GM18909 (cell line): ENCODE measurements around the gene FCF1.

Source experiments
- ATAC-seq: cut with Tn5 transposase; IDR thresholded peaks from one replicate; pipeline ENCODE4 v1.9.1; 2021; ENCODE audit warnings: mild to moderate bottlenecking; ENCODE audit not compliant: unreplicated experiment, poor library complexity

FCF1 gene, protein sequence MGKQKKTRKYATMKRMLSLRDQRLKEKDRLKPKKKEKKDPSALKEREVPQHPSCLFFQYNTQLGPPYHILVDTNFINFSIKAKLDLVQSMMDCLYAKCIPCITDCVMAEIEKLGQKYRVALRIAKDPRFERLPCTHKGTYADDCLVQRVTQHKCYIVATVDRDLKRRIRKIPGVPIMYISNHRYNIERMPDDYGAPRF

DNA sequence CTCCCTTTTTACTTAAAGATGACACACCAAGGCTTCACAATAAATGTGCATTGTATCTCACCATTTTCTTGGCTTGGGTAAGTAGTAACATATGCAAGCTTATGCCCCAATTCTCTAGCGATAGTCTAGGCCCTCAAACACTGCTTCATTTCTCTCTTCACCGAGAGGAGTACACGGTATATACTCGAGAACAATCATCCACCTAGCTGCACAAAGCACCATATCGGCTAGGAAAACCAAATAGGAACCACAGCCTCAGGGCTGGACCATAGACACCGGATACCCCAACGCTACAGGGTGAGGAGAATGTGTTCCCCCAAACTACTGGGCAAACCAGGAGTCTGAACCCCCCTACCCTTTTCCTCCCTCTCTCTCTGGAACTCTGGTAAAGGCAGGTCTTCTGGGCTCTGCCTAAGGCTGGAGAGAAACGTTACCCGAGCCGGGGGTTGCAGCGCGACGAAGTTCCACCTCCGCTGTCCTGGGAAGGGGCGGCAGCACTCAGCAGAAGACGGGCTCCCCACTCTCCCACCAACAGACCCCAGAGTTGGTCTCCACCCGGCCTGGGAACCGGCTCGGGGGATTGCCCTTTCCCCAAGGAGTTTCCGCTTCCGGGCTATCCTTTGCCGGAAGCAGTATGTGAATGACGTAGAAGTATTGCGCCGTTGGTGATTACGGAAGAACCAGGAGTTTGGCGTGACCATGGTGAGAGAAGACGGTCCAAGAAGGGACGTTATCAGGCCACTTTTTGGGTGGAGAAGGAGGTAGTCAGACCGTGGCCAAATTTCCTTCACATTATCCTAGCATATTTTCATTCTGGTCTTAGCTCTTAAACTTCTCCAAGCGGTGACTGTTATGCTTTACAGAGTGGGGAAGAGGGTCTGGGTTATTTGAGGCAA lies at the start of gene FCF1, which contains the start of gene AREL1:
TSS of gene FCF1 (plus strand) at position 646 of the 896 bp plus-strand sequence. CDS start at position 700, 54 bp downstream.
TSS of gene AREL1 (minus strand) at position 582 of the 896 bp plus-strand sequence. CDS start 27,465 bp downstream, outside the sequence.
- ATAC-seq = peak; percentile 90

DNA sequence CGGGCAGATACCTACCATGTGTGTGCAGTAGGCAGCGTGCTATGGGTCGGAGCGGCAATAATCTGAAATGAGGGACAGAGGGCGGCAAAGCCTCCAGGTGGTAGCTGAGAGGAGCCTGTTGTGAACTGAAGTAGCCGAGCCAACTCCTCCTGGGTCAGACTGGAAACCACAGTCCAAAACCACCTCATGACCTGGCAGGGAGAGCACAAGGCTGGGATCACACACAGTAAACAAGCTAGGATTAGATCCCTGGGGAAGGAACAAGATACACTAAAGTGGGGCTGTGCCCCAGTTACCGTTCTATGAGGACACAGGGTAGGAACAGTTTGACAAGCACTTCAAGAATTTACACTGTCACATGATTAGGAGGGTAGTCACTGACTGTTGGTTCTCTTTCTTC lies 49.1 kb upstream of the FCF1 start:
- no peak for ATAC-seq

DNA sequence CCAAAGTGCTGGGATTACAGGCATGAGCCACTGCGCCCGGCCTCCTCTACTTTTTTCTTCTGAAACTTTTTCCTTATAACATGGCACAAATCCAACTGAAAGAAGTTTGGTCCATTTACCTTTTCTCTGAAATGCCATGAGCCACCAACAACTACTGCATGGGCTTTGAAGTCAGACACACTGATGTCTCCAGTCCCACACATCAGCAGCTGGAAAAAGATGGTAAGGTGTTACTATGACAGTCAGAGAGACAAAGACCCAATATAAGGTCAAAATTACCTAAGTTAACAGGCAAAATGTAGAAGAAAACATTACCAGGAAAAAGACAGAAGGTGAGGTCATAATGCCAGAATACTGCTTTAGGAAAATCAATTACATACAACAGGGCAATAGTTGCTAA lies 48.2 kb upstream of the FCF1 start:
- no peak for ATAC-seq

- no peak for ATAC-seq
Observed at GRCh38 chr14:74667758-74668157, 45.2 kb upstream of the FCF1 start.

GRCh38 chr14:74669256-74669655 lies 43.7 kb upstream of the FCF1 start:
- ATAC-seq = no peak

DNA sequence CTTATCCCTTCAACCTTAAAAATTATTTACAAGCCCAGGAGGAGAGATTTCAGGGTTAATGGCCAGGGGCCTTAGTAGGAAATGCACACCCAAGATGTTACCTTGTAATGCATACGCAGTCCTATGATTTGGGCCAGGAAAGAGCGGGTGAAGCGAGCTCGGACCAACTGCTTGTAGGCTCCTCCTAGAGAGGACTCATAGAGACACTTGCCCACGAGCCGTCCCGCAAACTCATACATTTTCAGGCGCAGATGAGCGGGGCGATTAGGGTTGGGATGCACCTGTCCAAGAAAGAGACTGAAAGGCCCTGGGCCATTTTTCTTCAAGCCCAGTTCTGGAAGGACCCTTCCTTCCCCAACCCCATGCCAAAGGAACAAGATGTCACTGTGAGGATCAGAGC lies 43.1 kb upstream of the FCF1 start:
- ATAC-seq = no peak

- no peak for ATAC-seq
Observed at GRCh38 chr14:74670726-74671411, 42.1 kb upstream of the FCF1 start.

DNA sequence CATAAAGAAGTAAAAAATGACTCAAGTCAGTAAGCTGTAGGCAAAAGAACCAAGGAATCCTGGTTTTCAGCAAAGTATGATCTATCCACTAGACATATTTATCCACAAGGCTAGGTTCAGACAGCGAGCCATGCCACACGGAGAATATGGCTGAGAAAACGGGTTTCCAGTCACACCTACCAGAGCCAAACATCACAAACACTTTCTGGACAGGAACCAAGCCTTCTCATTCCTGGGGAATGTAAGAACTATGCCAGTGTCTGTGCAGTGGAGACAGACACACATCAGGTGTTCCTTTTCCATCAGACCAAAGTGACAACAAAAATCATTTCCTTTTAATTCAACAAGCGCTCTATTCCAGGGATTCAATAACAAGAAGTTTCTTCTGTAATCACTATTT lies 41.2 kb upstream of the FCF1 start:
- ATAC-seq = no peak

- ATAC-seq = no peak
Observed at GRCh38 chr14:74673768-74674167, 39.2 kb upstream of the FCF1 start.

- ATAC-seq = no peak
Observed at GRCh38 chr14:74675219-74675618, 37.7 kb upstream of the FCF1 start.

DNA sequence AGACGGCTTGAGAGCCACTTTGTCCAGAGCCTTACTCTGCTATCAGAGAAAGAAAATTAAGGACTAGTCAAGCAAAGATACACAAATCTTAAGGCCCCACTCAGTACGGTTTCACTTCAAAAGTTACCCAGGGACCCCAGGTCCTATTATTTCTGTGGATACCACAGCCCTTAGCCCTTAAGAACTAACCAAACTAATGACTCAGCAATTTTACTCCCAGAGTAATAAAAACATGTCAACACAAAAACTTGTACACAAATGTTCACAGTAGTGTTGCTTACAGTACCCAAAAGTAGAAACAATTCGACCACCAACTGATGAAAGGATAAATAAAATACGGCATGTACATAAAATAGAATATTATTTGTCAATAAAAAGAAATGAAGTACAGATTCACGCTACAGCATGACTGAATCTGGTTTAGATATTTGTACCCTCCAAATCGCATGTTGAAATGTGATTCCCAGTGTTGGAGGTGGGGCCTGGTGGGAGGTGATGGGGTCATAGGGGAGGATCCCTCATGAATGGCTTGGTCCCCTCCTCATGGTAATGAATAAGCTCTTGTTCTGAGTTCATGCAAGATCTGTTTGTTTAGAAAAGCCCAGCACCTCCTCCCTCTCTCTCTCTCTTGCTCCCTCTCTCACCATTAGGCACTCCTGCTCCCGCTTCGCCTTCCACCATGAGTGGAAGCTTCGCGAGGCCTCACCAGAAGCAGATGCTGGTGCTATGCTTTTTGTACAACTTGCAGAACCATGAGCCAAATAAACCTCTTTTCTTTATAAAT lies 30.6 kb upstream of the FCF1 start:
- no peak for ATAC-seq

DNA sequence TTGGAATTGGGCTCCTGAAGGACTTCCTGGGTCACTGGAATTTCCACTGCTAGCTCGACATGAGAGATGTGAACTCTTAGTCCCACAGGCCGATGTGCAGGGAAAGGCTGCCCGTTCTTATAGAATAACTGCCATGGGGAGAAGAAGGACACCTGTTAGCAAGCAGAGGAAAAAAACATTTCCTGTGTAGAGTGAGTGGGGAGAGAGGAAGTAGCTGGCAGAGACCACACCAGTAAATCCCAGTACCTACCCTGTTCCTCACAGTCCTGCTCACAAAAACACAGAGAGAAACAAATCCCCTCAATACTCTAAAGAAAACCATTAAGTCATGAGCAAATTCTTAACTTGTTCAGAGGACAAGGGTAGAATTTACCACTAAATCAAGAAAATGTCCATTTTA lies 29.5 kb upstream of the FCF1 start:
- ATAC-seq = no peak

DNA sequence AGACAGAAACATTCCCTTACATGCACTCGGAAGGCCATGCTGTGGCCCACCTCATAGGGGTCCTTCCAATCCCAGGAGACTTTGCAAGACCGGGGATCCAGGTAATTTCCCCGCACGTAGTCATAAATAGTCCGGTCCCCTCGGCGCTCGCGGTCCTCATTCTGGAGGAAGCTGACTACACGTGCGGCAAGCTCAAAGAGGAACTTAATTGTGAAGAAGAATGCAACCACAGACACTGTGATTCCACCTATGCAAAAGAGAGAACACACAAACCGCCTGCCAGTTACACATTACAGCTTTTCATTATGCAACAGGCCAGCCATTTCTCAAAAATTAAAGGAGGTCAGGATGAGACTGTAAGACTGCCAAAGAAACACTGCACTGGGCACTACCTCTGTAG lies 28.5 kb upstream of the FCF1 start:
- no peak for ATAC-seq

DNA sequence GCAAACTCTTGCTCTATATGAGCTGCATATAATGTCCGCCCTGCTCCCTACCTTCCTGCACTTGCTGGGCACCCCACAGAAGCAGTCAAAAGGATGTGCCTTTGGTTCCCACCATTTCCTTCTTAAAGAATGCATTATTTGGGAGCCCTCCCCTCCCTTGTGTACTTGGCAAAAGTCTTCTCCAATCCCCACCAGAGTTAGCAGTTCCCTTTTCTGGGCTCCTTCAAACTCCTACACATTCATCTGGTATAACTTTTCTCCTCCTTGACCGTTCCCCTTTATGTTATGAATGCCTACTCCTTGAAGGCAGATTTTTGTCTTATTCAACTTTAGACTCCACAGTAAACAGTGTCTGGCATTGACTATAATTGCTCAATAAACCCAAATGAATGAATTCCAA lies 27.9 kb upstream of the FCF1 start:
- no peak for ATAC-seq

- no peak for ATAC-seq
Observed at GRCh38 chr14:74685921-74686678, 26.8 kb upstream of the FCF1 start.

DNA sequence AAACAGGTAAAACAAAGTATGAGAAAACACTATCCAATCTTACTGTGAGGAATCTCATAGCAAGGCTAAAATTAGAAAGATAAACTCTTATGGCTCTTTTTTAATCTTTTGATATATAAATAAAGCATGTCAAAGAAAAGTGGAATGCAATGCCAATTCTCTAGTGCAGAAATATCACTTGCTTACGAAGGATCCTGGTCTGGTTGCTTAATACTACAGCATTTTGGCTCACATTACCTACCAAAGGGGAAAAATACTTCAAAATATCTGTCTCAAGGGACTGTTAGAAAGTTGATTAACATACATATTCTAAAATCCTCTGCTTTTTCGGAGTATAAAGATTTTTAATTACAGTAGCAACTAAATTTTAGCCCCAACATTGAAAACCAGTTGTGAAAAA lies 21.5 kb upstream of the FCF1 start:
- ATAC-seq = no peak

GRCh38 chr14:74693191-74693590 lies 19.8 kb upstream of the FCF1 start:
- ATAC-seq = no peak

DNA sequence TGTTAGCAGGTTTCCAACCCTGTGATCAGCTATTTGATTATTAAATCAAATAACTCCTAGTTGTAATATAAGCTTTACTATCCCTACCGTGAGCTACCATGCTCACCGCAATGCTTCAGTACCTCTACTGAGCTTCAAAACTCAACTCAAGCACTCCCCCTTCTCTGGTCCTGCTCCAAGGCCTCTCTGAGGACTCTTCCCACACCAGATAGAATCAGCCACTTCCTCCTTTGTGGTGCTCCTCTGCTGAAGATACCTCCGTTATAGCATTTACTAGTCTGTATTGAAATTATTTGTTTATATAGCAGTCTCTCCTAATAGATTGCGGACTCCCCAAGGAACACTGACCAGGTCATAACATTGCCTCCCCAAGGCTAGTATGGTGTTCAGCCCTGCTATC lies 17.5 kb upstream of the FCF1 start:
- no peak for ATAC-seq

DNA sequence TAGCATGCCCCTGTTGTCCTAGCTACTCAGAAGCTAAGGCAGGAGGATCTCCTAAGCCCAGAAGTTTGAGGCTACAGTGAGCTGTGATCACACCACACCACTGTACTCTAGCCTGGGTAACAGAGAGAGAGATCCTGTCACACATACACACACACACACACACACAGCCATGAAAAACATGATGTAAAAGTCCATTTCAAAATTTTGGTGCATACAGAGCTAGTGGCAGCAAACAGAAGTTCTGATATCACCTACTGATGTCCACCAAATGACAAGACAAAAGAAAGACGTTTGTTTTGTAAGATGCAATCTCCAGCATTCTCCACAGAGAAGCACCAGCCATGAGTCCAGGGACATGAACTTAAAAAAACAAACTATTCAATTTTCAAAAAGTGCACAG lies 15.9 kb upstream of the FCF1 start:
- ATAC-seq = no peak

- ATAC-seq = no peak
Observed at GRCh38 chr14:74697543-74697942, 15.4 kb upstream of the FCF1 start.
